ENCODE results near the gene ACKR4.

The ACKR4 gene

DNA sequence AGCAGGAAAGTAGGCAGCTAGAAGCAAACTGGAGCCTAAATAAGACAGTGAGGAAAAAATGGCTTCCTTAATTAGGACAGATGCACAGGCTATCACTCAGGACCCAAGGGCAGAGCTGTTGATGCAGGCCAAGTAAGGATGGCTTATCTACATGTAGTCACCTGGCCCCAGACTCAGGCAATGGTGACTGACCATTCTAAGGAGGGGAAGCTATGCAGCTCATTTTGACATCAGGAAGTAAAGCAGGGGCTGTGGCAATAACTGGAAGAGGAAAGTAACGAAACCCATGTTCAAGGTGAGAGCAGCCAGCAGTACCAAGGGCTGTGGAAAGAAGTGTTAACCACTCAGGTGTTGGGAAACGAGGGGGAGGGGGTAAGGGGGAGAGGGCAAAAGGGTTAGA is 46.3 kb downstream of the ACKR4 start:
- DNase-seq = no peak

- no peak for DNase-seq
Observed at GRCh38 chr3:132645058-132645457, 48.0 kb downstream of the ACKR4 start.

DNA sequence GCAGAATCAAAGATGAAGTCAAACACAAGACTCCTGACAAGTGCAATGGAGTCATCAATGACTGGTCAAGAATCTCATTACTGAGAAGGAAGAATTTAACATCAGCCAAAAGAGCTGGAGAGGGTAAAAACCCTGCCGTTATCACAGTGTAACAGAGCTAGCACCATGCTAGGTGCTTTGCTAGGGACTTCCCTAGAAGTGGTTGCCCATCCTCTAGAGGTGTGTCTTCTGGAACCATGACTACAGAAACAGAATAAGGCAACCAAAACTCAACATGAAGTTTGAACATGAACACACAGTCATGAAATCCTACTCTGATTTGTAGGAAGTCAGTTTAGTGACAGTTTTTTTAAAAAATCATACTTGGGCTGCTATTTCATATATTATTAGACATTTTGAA is 53.1 kb downstream of the ACKR4 start:
- no peak for DNase-seq
